K562 (cell line): ENCODE results near the gene CLCN2. TPM values are rescaled to one million over a fixed set of nuclear protein-coding genes. Genes with fewer than 3 reads are reported as not detected.
A peak's percentile ranks its signal among the peaks of the same experiment; 100 is the strongest.

ENCODE experiments used
- BCOR ChIP-seq: fragments of 450-650 bp; IDR thresholded peaks from 2 replicates; pipeline ENCODE4 v1.6.1; 2016
- CCNT2 ChIP-seq: IDR thresholded peaks from 2 replicates; pipeline ENCODE4 v1.6.1; 2011; ENCODE audit warnings: borderline replicate concordance, low read depth, mild to moderate bottlenecking, moderate library complexity, mixed read lengths, low read length; ENCODE audit not compliant: insufficient read length; ENCODE audit errors: extremely low read depth
- CHCHD3 ChIP-seq: fragments of 250-450 bp; sonication (Bioruptor Pico); IDR thresholded peaks from 2 replicates; pipeline ENCODE4 v2.1.2; 2022; ENCODE audit warnings: mild to moderate bottlenecking
- CTBP1 ChIP-seq: fragments of 450-650 bp; IDR thresholded peaks from 2 replicates; pipeline ENCODE4 v1.6.1; 2016; ENCODE audit warnings: borderline replicate concordance
- E2F6 ChIP-seq, 2 experiments: IDR thresholded peaks; 2 replicates each; pipeline ENCODE4 v1.6.1; 2011; ENCODE audit warnings: borderline replicate concordance in 1 of 2, control low read depth in 1 of 2, low read depth in 1 of 2, low read length in 1 of 2, mild to moderate bottlenecking in 1 of 2, mixed read lengths in 1 of 2, moderate library complexity in 1 of 2; ENCODE audit not compliant: insufficient read depth in 1 of 2, insufficient read length in 1 of 2, poor library complexity in 1 of 2, severe bottlenecking in 1 of 2; ENCODE audit errors: extremely low read depth in 1 of 2
- FOXJ3 ChIP-seq: sonication (generic); formaldehyde crosslinking; IDR thresholded peaks from 2 replicates; pipeline ENCODE4 v1.4.0; 2020; ENCODE audit warnings: mild to moderate bottlenecking, missing genetic modification reagents
- HCFC1 ChIP-seq: IDR thresholded peaks from 2 replicates; pipeline ENCODE4 v1.6.1; 2012; ENCODE audit warnings: low read depth, low read length, improper control_type of control experiment
- HDAC1 ChIP-seq, 2 experiments: fragments of 450-650 bp; IDR thresholded peaks; 2 replicates each; pipeline ENCODE4 v1.6.1; 2016 to 2017; ENCODE audit warnings: inconsistent platforms in 1 of 2, mild to moderate bottlenecking in 1 of 2, moderate library complexity in 1 of 2
- HNRNPUL1 ChIP-seq: fragments of 200-400 bp; formaldehyde crosslinking; IDR thresholded peaks from 2 replicates; pipeline ENCODE4 v1.6.1; 2017; ENCODE audit warnings: low read length
- JUN ChIP-seq, 2 experiments: sonication (generic) in 1 of 2; formaldehyde crosslinking in 1 of 2; IDR thresholded peaks; 2 replicates each; pipeline versions ENCODE4 v1.6.1 to v1.8.0; 2012 to 2022; ENCODE audit warnings: borderline replicate concordance in 2 of 2, mild to moderate bottlenecking in 2 of 2, improper control_type of control experiment in 1 of 2, low read depth in 1 of 2, low read length in 1 of 2, missing genetic modification reagents in 1 of 2
- NFE2 ChIP-seq: IDR thresholded peaks from 2 replicates; pipeline ENCODE4 v1.6.1; 2014; ENCODE audit warnings: antibody characterized with exemption, low read depth
- NFE2L1 ChIP-seq: fragments of 450-650 bp; IDR thresholded peaks from 2 replicates; pipeline ENCODE4 v1.6.1; 2016; ENCODE audit warnings: missing genetic modification characterization, low read depth, mild to moderate bottlenecking, missing compliant biosample characterization, moderate library complexity, borderline replicate concordance
- NKRF ChIP-seq: fragments of 450-650 bp; IDR thresholded peaks from 2 replicates; pipeline ENCODE4 v1.6.1; 2016; ENCODE audit warnings: borderline replicate concordance
- POLR2AphosphoS5 ChIP-seq: IDR thresholded peaks from 2 replicates; pipeline ENCODE4 v1.6.1; 2011; ENCODE audit warnings: mild to moderate bottlenecking, low read depth, low read length, moderate library complexity; ENCODE audit not compliant: control insufficient read depth, insufficient read depth
- PRPF4 ChIP-seq: fragments of 200-400 bp; formaldehyde crosslinking; IDR thresholded peaks from one replicate; pipeline ENCODE4 v1.6.1; 2017; ENCODE audit warnings: low read length, low read depth, mild to moderate bottlenecking; ENCODE audit not compliant: insufficient read depth, poor library complexity, severe bottlenecking
- RHOXF2B ChIP-seq: fragments of 250-450 bp; sonication (Bioruptor Pico); conservative IDR thresholded peaks from 2 replicates; pipeline ENCODE4 v1.5.1; 2021
- RNF2 ChIP-seq: sonication (generic); IDR thresholded peaks from 2 replicates; pipeline ENCODE4 v1.6.1; 2016
- SIX5 ChIP-seq, 2 experiments: IDR thresholded peaks; 2 replicates each; pipeline ENCODE4 v1.6.1; 2011; ENCODE audit warnings: low read length in 2 of 2, borderline replicate concordance in 1 of 2, low read depth in 1 of 2, mild to moderate bottlenecking in 1 of 2, moderate library complexity in 1 of 2; ENCODE audit not compliant: insufficient read depth in 1 of 2
- TEAD2 ChIP-seq: fragments of 450-650 bp; IDR thresholded peaks from 2 replicates; pipeline ENCODE4 v1.6.1; 2016; ENCODE audit warnings: missing genetic modification characterization, control low read depth, missing compliant biosample characterization
- WHSC1 ChIP-seq: IDR thresholded peaks from one replicate; pipeline ENCODE4 v1.6.1; 2012; ENCODE audit warnings: low read length, control low read depth, inconsistent platforms
- ZNF174 ChIP-seq: fragments of 250-450 bp; sonication (Bioruptor Pico); IDR thresholded peaks from 2 replicates; pipeline ENCODE4 v1.4.0; 2020; ENCODE audit warnings: mild to moderate bottlenecking
- ZNF449 ChIP-seq: fragments of 250-450 bp; sonication (Bioruptor Pico); IDR thresholded peaks from 2 replicates; pipeline ENCODE4 v1.8.0; 2022; ENCODE audit warnings: moderate library complexity, mild to moderate bottlenecking, inconsistent platforms
- ZNF583 ChIP-seq: fragments of 250-450 bp; sonication (Bioruptor Pico); IDR thresholded peaks from 2 replicates; pipeline ENCODE4 v1.4.0; 2020
- polyA plus RNA-seq, 8 experiments: library from polyadenylated mRNA; depleted of rRNA in 4 of 8; stranded (reverse) in 5 of 8; unstranded in 3 of 8; fragments of >200 nt; fragmentation: Nextera tagmentation in 2 of 8; fragmentation: Illumina TruSeq in 1 of 8; extraction: Ambion mirVana in 2 of 8; extraction: Trizol in 1 of 8; gene quantifications; 2 replicates each; pipeline versions ENCODE4 v1.2.1 to v1.2.3, GENCODE V29; 2011 to 2014; ENCODE audit warnings: inconsistent platforms in 1 of 8, missing spikeins in 1 of 8
- total RNA-seq, 7 experiments: library from RNA; depleted of rRNA in 6 of 7; stranded (reverse); fragments of >200 nt in 6 of 7; fragmentation: Illumina TruSeq in 2 of 7; extraction: Trizol in 2 of 7; gene quantifications; 2 replicates each; pipeline versions ENCODE4 v1.2.1 to v1.2.3, GENCODE V29; 2011 to 2021; ENCODE audit warnings: low replicate concordance in 1 of 7

Gene CLCN2
- total and polyA plus RNA-seq, 9 of the 15 experiments (the other 6 are each of a cell fraction or from before 2014, with no cell fraction given) = 0.10 to 14.0 (median 6.9) TPM

- TF ChIP-seq ZNF174 (no peak), HDAC1 (IDR thresholded peaks at IDR 0.05) (peak in 1 of 2 experiments; percentile 50; a peak in 2 of 4 replicates), ZNF449 (CRISPR knock-in tag) (no peak), SIX5 (IDR thresholded peaks at IDR 0.05; ENCODE audit: borderline replicate concordance in 1 of 2, insufficient read depth in 1 of 2, low read depth in 1 of 2, low read length in 2 of 2) (no peak), CHCHD3 (CRISPR knock-in tag) (no peak), BCOR (no peak), NFE2L1 (tag) (no peak), NKRF (no peak), RNF2 (no peak), TEAD2 (tag) (no peak), NFE2 (peak; percentile 43), POLR2AphosphoS5 (peak; percentile 26; the same call in 1 of the 2 replicates), CCNT2 (no peak), CTBP1 (peak; percentile 72; the same call in 1 of the 2 replicates), FOXJ3 (CRISPR knock-in tag) (no peak), JUN (IDR thresholded peaks at IDR 0.05; ENCODE audit: borderline replicate concordance, low read depth, low read length) (peak; percentile 77), JUN (CRISPR knock-in tag; IDR thresholded peaks at IDR 0.05; ENCODE audit: borderline replicate concordance) (no peak), WHSC1 (no peak), HNRNPUL1 (no peak), E2F6 (IDR thresholded peaks at IDR 0.05; ENCODE audit: borderline replicate concordance in 1 of 2, extremely low read depth in 1 of 2, insufficient read depth in 1 of 2, insufficient read length in 1 of 2, low read depth in 1 of 2, low read length in 1 of 2, poor library complexity in 1 of 2, severe bottlenecking in 1 of 2) (peak in 1 of 2 experiments; percentile 13), HCFC1 (no peak), RHOXF2B (CRISPR knock-in tag) (no peak), PRPF4 (no peak), ZNF583 (CRISPR knock-in tag) (no peak)
Observed at GRCh38 chr3:184334470-184335158, 26.8 kb downstream of the CLCN2 start (continued).
